Brain microvascular endothelial cell (primary cell): ENCODE data around the gene CXCL16.

Experiments
- DNase-seq: peaks from one replicate; pipeline ENCODE4 v3.0.0-alpha.2; 2020
- H3K27ac ChIP-seq: fragments of 250-450 bp; sonication (Bioruptor Pico); 2 replicates; pipeline ENCODE4 v1.5.1; 2020; ENCODE audit warnings: mild to moderate bottlenecking, moderate library complexity
- H3K27me3 ChIP-seq: fragments of 250-450 bp; sonication (Bioruptor Pico); replicated peaks from 2 replicates; pipeline ENCODE4 v1.5.1; 2020; ENCODE audit warnings: mild to moderate bottlenecking
- H3K36me3 ChIP-seq: fragments of 250-450 bp; sonication (Bioruptor Pico); replicated peaks from 2 replicates; pipeline ENCODE4 v1.5.1; 2020; ENCODE audit warnings: mild to moderate bottlenecking
- H3K4me3 ChIP-seq: 2 replicates; pipeline ENCODE4 v1.5.1; 2011; ENCODE audit warnings: low read depth, mild to moderate bottlenecking, control low read depth, low read length, moderate library complexity
- in situ Hi-C: cut with HindIII; loops from 2 replicates; pipeline ENCODE4 v1.10.0; 2017; ENCODE audit warnings: low sequenced_read_pairs, low pct_ligation_motif_present
- TF ChIP-seq, protein P1 (sequence below): IDR thresholded peaks from 2 replicates; pipeline ENCODE4 v1.5.1; 2011; ENCODE audit warnings: low read depth, mild to moderate bottlenecking, moderate library complexity, low read length, control low read depth, inconsistent platforms; ENCODE audit errors: missing control alignments

The CXCL16 gene

DNA sequence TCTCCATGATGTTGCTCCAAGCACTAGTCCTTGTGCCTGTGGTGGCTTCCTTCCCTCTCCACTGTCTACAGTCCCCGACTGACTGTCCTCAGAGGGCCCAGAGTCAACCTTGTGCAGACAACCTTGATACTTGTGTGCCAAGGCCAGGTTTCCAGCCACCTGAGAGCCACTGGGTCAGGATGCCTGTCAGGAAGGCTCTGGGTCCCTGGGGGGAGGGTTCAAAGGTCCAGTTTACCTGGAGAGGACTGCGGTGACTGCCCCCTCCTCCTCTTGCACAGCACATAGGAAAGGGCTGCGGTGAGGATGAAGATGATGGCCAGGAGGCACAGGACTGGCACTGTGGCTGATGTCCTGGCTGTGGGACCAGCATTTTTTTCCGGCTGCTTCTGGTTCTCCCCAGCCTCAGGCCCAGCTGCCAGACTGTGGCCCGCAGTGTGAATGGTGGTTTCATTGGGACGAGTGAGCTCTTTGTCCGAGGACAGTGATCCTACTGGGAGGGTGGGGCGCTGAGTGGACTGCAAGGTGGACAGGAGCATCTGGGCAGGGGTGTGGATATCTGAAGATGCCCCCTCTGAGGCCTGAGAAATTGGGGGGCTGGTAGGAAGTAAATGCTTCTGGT lies 4.8 kb downstream of the CXCL16 start:
- H3K4me3 ChIP-seq: no peak overlapping the region
- H3K27ac ChIP-seq: no peak overlapping the region
- no peaks in the 10 kb centered on the region for H3K36me3 ChIP-seq
- in situ Hi-C loops: no loop called here
- H3K27me3 ChIP-seq: peaks cover 14% of the 10 kb centered on the region
- TF ChIP-seq, protein P1, sequence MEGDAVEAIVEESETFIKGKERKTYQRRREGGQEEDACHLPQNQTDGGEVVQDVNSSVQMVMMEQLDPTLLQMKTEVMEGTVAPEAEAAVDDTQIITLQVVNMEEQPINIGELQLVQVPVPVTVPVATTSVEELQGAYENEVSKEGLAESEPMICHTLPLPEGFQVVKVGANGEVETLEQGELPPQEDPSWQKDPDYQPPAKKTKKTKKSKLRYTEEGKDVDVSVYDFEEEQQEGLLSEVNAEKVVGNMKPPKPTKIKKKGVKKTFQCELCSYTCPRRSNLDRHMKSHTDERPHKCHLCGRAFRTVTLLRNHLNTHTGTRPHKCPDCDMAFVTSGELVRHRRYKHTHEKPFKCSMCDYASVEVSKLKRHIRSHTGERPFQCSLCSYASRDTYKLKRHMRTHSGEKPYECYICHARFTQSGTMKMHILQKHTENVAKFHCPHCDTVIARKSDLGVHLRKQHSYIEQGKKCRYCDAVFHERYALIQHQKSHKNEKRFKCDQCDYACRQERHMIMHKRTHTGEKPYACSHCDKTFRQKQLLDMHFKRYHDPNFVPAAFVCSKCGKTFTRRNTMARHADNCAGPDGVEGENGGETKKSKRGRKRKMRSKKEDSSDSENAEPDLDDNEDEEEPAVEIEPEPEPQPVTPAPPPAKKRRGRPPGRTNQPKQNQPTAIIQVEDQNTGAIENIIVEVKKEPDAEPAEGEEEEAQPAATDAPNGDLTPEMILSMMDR: no peak
- DNase-seq: no peak

DNA sequence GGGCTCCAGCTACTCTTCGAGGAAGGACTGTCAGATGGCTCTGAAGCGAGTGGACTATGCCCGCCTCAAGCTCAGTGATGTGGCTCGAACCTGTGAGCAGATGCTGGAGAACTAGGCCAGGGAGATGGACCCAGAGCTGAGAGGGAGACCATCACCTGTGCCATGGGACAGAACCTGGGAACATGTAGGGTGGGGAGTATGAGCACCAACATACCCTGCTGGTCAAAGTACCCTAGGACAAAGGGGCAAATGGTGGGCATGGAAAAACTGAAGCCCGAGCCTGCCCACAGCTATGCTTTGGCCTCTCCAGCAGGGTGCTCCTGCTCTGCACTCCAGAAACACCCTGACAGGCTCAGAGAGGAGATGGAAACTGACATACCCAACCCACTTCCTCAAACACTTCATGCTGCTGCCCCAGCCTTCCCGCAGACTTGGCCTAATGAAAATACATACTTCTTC lies 6.6 kb downstream of the CXCL16 start:
- Histone ChIP-seq H3K36me3 (no peaks in the 10 kb centered on the region), H3K27ac (no peak overlapping the region), H3K27me3 (peaks cover under 1% of the 10 kb centered on the region), H3K4me3 (no peak overlapping the region)
- DNase-seq: no peak
- in situ Hi-C loops: no loop called here
- TF ChIP-seq, protein P1: peak; percentile 36

DNA sequence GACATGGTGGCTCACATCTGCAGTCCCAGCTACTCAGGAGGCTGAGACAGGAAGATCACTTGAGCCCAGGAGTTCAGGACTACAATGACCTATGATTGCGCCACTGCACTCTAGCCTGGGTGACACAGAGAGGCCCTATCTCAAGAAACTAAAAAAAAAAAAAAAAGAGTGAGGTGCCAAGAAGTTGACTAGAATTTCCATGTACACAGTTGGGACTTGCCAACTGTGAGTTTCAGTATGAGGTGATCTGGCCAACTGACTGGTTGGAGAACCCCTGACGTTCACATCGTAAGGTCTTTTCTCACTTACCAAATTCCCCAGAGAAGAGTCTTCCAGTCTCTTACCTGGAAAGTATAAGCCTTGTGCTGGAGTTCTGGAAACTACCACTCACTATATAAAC lies 11.6 kb downstream of the CXCL16 start:
- no peak for DNase-seq
- H3K4me3 ChIP-seq: no peak overlapping the region
- TF ChIP-seq, protein P1: no peak
- H3K36me3 ChIP-seq: no peaks in the 10 kb centered on the region
- H3K27ac ChIP-seq: no peak overlapping the region
- in situ Hi-C loops: no loop called here
- H3K27me3 ChIP-seq: no peaks in the 10 kb centered on the region

DNA sequence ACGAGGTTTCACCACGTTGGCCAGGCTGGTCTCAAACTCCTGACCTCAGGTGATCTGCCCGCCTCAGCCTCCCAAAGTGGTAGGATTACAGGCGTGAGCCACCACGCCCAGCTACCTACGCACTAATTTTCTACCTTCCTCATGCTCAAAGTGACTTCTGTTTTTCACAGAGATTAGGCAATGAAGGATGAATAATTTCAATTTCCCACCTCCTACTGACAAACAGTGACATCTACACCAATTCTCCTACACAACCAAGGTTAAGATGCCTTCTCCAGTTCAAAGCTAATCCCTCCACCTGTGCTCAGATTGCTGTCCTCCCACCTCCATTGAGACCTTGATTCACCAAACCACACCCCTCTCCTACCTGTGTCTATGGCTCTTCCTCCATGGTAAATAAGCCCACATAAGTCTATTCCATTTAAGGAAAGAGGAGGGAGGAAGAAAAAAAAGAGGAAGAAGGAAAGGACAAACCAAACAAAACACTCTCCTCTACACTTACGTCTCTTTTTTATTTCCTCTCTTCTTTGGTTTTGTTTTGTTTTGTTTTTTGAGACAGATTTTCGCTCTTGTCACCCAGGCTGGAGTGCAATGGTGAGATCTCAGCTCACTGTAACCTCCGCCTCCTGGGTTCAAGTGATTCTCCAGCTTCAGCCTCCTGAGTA lies 13.9 kb downstream of the CXCL16 start:
- H3K27ac ChIP-seq: no peak overlapping the region
- TF ChIP-seq, protein P1: no peak
- no peaks in the 10 kb centered on the region for H3K27me3 ChIP-seq
- in situ Hi-C loops: no loop called here
- no peak for DNase-seq
- no peak overlapping the region for H3K4me3 ChIP-seq
- no peaks in the 10 kb centered on the region for H3K36me3 ChIP-seq

DNA sequence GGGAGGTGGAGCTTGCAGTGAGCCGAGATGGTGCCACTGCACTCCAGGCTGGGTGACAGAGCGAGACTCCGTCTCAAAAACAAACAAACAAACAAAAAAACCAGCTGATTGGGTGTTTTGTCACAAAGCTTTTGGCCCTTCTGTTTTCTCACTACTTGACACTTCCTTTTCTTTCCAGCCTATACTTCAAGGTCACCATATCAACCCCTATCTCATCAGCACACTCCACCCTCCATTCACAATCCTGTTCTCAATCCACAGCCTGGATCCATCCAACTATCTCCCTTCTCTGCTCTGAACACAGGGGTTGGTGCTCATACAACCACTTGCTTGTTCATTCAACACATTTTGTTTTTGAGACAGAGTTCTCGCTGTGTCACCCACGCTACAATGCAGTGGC lies 15.1 kb downstream of the CXCL16 start:
- no peaks in the 10 kb centered on the region for H3K27me3 ChIP-seq
- H3K27ac ChIP-seq: no peak overlapping the region
- TF ChIP-seq, protein P1: no peak
- DNase-seq: no peak
- no peak overlapping the region for H3K4me3 ChIP-seq
- in situ Hi-C loops: no loop called here
- H3K36me3 ChIP-seq: no peaks in the 10 kb centered on the region
